Fibroblast of lung (primary cell): ENCODE measurements around the gene SLC29A1. TPM values are rescaled to one million over a fixed set of nuclear protein-coding genes. Genes with fewer than 3 reads are reported as not detected.
"Not testable (repeated sequence)": the region's sequence is repeated elsewhere in the genome, so short reads cannot be mapped to it uniquely, and the experiment has no call there.

ENCODE experiments used
- DNase-seq, 2 donors: peaks; one replicate each; pipeline versions ENCODE4 v3.0.0 to v3.0.0-alpha.2; 2010; ENCODE audit warnings: low read depth in 2 of 2
- H2AFZ ChIP-seq: 2 replicates; pipeline ENCODE4 v1.5.1; 2012; ENCODE audit warnings: low read length, control low read depth, inconsistent platforms
- H3K27ac ChIP-seq: 2 replicates; pipeline ENCODE4 v1.5.1; 2011; ENCODE audit warnings: low read length, control low read depth; ENCODE audit not compliant: insufficient read depth
- H3K27me3 ChIP-seq: 2 replicates; pipeline ENCODE4 v1.5.1; 2011; ENCODE audit warnings: mild to moderate bottlenecking, low read length; ENCODE audit not compliant: control insufficient read depth, insufficient read depth
- H3K36me3 ChIP-seq: 2 replicates; pipeline ENCODE4 v1.5.1; 2011; ENCODE audit warnings: low read length; ENCODE audit not compliant: control insufficient read depth, insufficient read depth
- H3K4me1 ChIP-seq: 2 replicates; pipeline ENCODE4 v1.5.1; 2011; ENCODE audit warnings: low read length; ENCODE audit not compliant: control insufficient read depth, insufficient read depth; ENCODE audit errors: extremely low read depth
- H3K4me2 ChIP-seq: 2 replicates; pipeline ENCODE4 v1.5.1; 2011; ENCODE audit warnings: low read length, control low read depth; ENCODE audit not compliant: insufficient read depth; ENCODE audit errors: extremely low read depth
- H3K4me3 ChIP-seq, 4 experiments: fragments of 200-600 bp in 1 of 4; sonication (generic) in 1 of 4; replicated peaks in 1 of 4; 2 replicates each; pipeline ENCODE4 v1.5.1; 2011 to 2016; ENCODE audit warnings: low read length in 4 of 4, low read depth in 3 of 4, mild to moderate bottlenecking in 3 of 4, control low read depth in 2 of 4, inconsistent platforms in 1 of 4, mixed read lengths in 1 of 4; ENCODE audit not compliant: insufficient read depth in 1 of 4; ENCODE audit errors: control extremely low read depth in 1 of 4
- H3K79me2 ChIP-seq: 2 replicates; pipeline ENCODE4 v1.5.1; 2012; ENCODE audit warnings: mild to moderate bottlenecking, low read length, inconsistent platforms; ENCODE audit not compliant: control insufficient read depth, insufficient read depth
- H3K9ac ChIP-seq: 2 replicates; pipeline ENCODE4 v1.5.1; 2011; ENCODE audit warnings: mild to moderate bottlenecking, low read length, control low read depth; ENCODE audit not compliant: insufficient read depth
- H3K9me3 ChIP-seq: 2 replicates; pipeline ENCODE4 v1.5.1; 2012; ENCODE audit warnings: low read depth, low read length; ENCODE audit not compliant: control insufficient read depth, insufficient read depth
- H4K20me1 ChIP-seq: 2 replicates; pipeline ENCODE4 v1.5.1; 2011; ENCODE audit warnings: low read length; ENCODE audit not compliant: control insufficient read depth, insufficient read depth; ENCODE audit errors: extremely low read depth
- EZH2 ChIP-seq: IDR thresholded peaks from 2 replicates; pipeline ENCODE4 v1.5.1; 2012; ENCODE audit warnings: low read length, control low read depth, mild to moderate bottlenecking; ENCODE audit errors: missing control alignments
- polyA plus RNA-seq, 2 donors: library from polyadenylated mRNA; depleted of rRNA in 1 of 2; stranded (reverse) in 1 of 2; unstranded in 1 of 2; fragments of >200 nt; gene quantifications; 2 replicates each; pipeline ENCODE4 v1.2.1, GENCODE V29; 2011 to 2012; ENCODE audit warnings: missing spikeins in 1 of 2
- total RNA-seq: library from RNA; depleted of rRNA; stranded (reverse); fragments of >200 nt; gene quantifications from 2 replicates; pipeline ENCODE4 v1.2.1, GENCODE V29; 2014
- TF ChIP-seq, protein P1 (sequence below), 2 donors: IDR thresholded peaks in 1 of 2; conservative IDR thresholded peaks in 1 of 2; 1 replicate in 1 of 2; 2 replicates in 1 of 2; pipeline ENCODE4 v1.5.1; 2011 to 2012; ENCODE audit warnings: low read length in 2 of 2, control low read depth in 1 of 2, inconsistent platforms in 1 of 2, low read depth in 1 of 2, mild to moderate bottlenecking in 1 of 2

Gene SLC29A1
- total and polyA plus RNA-seq, 2 donors (not counting 1 experiment from before 2014, with no cell fraction given), result 13.4 to 21.9 TPM

DNA sequence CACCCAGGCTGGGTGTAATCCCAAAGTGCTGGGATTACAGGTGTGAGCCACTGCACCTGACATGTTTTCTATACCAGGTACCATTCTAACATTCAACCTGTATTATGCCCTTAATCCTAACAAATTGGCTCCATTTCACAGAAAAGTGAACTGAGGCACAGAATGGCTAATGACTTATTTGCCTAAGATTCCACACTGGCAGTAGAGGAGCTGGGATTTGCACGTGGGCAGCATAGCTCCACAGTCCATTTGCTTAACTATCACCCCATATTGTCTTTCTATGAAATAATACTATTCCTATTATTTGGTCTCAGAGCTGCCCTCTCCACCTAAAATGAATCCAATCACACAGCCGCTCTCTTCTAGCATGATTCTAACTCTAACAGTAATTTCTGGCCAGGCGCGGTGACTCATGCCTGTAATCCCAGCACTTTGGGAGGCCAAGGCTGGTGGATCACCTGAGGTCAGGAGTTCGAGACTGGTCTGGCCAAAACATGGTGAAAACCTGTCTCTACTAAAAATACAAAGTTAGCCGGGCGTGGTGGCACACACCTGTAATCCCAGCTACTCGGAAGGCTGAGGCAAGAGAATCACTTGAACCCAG, 30.0 kb upstream of the SLC29A1 start:
- Histone ChIP-seq H3K9me3 (no peaks in the 10 kb centered on the region), H3K4me2 (no peak overlapping the region), H3K4me3 (no peak overlapping the region), H3K4me1 (no peaks in the 10 kb centered on the region), H3K27me3 (no peaks in the 10 kb centered on the region), H3K36me3 (no peaks in the 10 kb centered on the region), H3K27ac (no peak overlapping the region), H3K79me2 (no peaks in the 10 kb centered on the region), H4K20me1 (no peaks in the 10 kb centered on the region), H3K9ac (no peak overlapping the region), H2AFZ (no peak overlapping the region)
- TF ChIP-seq, protein P1, sequence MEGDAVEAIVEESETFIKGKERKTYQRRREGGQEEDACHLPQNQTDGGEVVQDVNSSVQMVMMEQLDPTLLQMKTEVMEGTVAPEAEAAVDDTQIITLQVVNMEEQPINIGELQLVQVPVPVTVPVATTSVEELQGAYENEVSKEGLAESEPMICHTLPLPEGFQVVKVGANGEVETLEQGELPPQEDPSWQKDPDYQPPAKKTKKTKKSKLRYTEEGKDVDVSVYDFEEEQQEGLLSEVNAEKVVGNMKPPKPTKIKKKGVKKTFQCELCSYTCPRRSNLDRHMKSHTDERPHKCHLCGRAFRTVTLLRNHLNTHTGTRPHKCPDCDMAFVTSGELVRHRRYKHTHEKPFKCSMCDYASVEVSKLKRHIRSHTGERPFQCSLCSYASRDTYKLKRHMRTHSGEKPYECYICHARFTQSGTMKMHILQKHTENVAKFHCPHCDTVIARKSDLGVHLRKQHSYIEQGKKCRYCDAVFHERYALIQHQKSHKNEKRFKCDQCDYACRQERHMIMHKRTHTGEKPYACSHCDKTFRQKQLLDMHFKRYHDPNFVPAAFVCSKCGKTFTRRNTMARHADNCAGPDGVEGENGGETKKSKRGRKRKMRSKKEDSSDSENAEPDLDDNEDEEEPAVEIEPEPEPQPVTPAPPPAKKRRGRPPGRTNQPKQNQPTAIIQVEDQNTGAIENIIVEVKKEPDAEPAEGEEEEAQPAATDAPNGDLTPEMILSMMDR (conservative IDR thresholded peaks at IDR 0.05 in 1 of 2, IDR thresholded peaks at IDR 0.05 in 1 of 2; ENCODE audit: low read depth in 1 of 2, low read length in 2 of 2), result no peak
- no peak for TF ChIP-seq EZH2
- no peak for DNase-seq

DNA sequence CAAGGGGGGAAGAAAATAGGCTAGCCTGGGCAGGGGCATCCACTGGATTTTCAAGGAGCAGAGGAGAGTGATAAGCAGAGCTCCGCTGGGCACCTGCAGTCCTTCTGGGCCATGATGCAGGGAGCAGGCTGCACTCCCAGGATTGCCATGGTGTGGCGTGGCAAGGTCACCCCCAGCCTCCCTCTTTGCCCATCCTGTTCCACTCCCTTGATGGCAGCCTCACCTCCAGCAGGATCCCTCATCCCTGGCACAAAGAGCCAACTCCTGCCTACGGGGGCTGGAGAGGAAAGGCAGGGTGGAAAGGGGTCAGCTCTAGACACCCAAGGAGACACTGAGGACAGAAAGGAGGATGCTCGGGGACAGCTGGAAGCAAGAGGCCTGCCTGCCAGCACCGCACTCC, 29.1 kb upstream of the SLC29A1 start:
- DNase-seq, result no peak
- H2AFZ ChIP-seq, result no peak overlapping the region
- no peaks in the 10 kb centered on the region for H3K79me2 ChIP-seq
- H3K9me3 ChIP-seq, result no peaks in the 10 kb centered on the region
- H3K36me3 ChIP-seq, result no peaks in the 10 kb centered on the region
- H3K4me3 ChIP-seq, result no peak overlapping the region
- no peaks in the 10 kb centered on the region for H4K20me1 ChIP-seq
- no peaks in the 10 kb centered on the region for H3K4me1 ChIP-seq
- H3K27me3 ChIP-seq, result no peaks in the 10 kb centered on the region
- H3K9ac ChIP-seq, result no peak overlapping the region
- no peak overlapping the region for H3K4me2 ChIP-seq
- H3K27ac ChIP-seq, result no peak overlapping the region
- no peak for TF ChIP-seq EZH2
- TF ChIP-seq, protein P1 (conservative IDR thresholded peaks at IDR 0.05 in 1 of 2, IDR thresholded peaks at IDR 0.05 in 1 of 2; ENCODE audit: low read depth in 1 of 2, low read length in 2 of 2), result no peak

DNA sequence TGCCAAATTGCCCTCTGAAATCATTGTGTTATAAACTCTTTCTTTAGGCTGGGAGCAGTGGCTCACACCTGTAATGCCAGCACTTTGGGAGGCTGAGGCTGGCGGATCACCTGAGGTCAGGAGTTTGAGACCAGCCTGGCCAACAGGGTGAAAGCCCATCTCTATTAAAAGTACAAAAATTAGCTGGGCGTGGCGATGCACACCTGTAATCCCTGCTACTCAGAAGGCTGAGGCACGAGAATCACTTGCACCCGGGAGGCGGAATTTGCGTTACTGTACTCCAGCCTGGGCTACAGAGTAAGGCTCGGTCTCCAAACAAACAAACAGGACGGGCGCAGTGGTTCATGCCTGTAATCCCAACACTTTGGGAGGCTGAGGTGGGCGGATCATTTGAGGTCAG, 27.0 kb upstream of the SLC29A1 start:
- H2AFZ ChIP-seq, H3K27me3 ChIP-seq, H3K4me3 ChIP-seq, H3K27ac ChIP-seq, H3K4me1 ChIP-seq, H4K20me1 ChIP-seq, H3K4me2 ChIP-seq, DNase-seq, H3K9me3 ChIP-seq, H3K9ac ChIP-seq, H3K36me3 ChIP-seq, H3K79me2 ChIP-seq: not testable (repeated sequence)
